Activated T-cell treated with anti-CD3 and anti-CD28 coated beads, Interleukin-2, amount 50 U/mL, for 1 hour (primary cell): Measurements from ENCODE around the gene C11orf91.
"Not testable (repeated sequence)": the region's sequence is repeated elsewhere in the genome, so short reads cannot be mapped to it uniquely, and the experiment has no call there.

Source experiments
- DNase-seq: peaks from one replicate; pipeline ENCODE4 v3.0.0-alpha.2; 2020

C11orf91 gene

DNA sequence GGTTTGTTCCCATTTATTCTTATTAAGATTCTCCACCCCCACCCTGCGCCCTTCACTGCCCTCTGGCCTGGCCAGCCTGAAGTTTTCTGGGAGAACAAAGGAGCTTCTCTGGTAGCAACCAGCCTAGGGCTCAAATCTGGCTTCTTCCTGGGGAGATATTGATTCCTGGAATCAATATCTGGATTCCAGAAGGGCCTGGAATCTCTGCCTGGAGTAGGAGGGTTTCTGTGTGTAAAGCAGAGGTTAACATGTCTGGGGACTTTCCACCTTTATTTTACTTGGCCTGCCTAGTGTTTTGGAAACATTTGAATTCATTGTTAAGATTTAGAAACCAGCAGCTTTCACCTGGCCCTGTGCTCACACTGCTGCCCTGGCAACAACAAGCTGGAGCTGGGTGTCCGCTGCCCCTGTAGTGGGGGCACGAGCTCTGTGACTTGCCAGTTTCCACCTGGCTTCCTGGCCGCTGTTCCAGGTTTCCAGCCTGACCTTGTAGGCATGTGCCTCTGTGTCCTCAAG is 5.5 kb downstream of the C11orf91 start:
- DNase-seq = no peak

DNA sequence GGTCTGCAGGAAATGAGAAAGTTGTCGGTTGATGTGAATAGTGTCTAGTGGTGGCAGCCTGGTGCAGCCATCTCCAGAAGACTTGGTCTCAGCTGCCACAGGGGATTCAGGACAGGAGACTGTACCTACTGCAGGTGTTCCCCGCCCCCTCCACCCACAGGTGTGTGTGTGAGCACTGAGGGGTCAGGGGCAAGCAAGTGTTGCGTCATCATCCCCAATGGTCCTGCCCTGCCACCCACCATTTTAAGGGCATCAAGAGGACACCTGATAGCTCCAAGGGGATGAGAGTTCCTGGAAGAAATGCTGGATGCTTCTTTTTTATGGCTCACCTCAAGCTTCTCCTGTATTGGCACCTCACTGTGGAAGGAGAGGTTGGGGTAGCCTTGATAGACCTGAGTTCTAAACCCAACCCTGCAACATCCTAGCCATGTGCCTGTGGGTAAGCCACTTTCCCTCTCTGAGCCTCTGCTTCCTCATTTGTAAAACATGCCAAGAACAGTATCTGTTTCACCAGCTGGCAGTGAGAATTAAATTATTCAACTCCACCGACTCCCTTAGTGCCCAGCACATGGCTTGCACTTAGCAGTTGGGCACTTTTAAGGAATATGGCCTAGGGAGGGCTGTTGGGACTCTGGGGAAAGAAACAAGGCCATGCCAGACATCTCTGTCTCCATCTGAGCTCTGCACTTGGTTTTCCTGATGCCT is 6.1 kb downstream of the C11orf91 start:
- DNase-seq = no peak

DNA sequence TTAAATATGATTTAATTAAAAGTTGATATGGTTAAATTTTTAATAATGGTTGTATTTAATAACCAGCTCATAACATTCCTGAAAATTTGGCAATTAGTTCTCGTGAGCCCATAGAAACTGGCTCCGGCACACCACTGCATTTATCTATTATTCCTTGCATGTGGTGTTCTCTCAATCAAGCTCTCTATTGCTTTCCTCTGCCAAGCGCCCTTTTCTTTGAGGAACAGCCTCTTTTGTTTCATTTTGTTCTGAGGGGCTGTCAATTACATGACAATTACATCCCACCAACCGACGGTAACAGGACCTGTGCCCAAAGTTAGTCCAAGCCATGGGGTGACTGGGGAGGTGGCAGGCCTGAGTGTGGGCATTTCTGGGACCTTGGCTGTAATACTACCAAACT is 8.1 kb downstream of the C11orf91 start:
- DNase-seq = no peak

DNA sequence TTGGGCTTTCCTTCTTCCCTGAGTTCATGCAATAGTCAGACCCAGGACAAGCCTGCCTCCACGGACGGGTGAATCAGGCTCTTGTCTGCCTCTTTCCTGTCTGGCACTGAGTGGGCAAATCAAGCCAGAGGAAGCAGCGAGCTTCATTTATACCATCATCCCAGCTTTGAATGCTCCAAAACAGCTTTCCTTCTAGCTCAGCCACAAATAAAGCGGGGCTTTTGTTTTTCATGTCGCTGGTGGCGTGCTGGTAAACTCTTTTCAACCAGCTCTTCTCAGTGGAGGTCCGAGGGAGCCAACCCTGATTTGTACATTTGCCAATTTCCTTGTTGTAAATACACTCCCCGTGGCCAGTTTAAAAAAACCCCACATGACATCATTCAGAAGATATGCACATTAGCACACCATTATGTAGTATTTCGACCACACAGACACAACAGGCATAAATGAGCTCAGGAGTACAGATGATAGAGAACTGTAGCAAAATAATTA is 8.6 kb downstream of the C11orf91 start:
- no peak for DNase-seq

DNA sequence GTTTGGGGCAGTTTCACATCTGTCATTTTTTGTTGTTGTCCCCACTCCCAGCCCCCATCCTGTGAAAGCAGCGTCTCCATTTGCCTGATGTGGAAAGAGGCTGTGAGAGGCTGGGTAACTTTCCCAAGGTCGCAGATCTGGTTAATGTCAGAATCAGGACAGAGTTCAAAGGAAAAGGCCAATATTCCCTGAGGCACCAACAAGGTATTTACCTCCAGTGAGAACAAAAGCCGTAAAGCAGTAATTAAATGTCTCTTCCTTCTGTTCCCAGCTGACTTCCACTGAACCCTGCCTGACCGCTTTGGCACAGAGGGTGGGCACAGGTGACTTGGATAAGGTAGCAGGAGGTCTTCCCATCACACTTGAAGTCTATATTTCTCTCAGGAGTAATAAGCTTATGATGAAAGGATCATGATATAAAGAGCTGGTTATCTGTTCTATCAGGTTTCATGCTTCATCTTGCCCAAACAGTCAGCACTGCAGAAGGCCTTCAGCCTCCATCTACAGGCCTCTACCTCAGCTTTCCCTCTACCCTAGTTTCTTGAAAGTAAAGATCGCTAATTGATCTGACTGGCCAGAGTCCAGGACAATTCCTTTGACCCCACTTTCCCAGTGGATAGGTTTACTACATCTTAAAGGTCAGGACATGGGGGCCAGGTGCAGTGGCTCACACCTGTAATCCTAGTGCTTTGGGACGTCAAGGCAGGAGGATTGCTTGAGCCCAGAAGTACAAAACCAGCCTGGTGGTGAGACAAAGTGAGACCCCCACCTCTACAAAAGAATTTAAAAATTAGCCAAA is 9.4 kb downstream of the C11orf91 start:
- no peak for DNase-seq

DNA sequence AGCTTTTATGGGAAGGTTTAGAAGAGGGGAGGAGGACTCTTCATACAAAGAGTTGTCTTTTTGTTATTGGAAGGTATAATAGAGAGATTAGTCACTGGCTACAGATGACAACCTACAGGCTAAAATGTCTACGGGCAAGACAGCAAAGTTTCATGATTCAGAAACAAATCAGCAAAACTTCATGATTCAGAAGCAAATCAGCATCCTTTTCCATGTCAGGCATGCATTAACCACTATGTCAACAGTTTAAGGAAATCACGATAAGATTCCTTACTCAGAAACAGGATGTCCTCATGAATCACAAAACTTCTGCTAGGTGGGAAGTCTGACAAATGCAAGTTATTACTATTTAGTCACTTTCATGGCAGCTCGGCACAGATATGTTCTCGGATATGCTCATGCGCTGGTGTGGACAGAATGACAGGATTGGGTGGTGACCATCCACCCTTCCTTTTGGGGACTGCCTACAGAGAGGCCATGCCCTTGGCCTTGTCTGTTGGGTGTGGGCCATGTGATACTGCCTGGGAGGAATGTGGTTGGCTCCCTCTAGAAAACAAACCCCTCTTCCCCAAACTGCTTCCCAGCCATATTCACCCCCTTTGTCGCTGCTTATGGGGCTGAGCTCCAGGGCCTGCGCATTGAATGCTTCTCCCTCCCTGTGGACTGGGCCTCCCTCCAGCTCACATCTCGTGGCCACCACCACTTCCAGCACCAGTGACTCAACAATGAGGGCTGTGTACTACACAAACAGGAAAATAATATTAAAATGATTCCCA is 10.1 kb downstream of the C11orf91 start:
- no peak for DNase-seq

DNA sequence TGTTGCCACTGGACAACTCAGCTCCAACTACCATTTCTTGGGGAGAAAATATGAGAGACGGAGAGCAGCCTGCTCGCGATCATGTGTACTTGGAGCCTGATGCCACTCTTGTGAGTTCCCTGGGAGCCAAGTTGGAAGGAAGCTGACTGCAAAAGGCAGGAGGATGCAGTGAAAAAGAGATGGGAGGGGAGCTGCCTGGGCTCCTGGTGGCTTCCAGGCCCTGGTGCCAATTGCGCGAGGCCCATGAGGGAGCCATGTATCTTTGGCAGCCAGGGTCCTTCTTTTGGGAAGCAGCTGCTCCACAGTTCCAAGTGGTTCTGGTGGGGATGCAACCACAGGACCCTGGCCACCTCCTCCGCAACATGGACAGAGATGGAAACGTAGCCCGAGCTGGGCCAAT is 11.1 kb downstream of the C11orf91 start:
- no peak for DNase-seq

DNA sequence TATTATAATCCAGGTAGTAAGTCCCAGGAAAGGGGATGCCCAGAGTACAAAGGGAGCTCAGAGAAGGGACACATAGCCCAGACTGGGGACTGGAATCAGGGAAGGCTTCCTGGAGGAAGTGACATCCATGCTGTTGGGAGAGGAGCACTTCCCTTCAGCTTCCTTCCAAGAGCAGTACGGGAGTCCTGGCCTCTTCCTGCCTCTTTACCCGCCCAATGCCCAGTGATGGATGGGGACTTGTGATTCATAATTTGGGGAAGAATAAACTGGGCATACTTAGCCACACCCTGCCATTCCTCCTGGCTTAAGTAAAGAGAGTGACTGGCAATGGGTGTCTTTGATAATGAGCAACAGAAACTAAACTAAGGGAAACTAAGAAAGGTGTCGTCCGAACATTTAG is 11.5 kb downstream of the C11orf91 start:
- DNase-seq = no peak

DNA sequence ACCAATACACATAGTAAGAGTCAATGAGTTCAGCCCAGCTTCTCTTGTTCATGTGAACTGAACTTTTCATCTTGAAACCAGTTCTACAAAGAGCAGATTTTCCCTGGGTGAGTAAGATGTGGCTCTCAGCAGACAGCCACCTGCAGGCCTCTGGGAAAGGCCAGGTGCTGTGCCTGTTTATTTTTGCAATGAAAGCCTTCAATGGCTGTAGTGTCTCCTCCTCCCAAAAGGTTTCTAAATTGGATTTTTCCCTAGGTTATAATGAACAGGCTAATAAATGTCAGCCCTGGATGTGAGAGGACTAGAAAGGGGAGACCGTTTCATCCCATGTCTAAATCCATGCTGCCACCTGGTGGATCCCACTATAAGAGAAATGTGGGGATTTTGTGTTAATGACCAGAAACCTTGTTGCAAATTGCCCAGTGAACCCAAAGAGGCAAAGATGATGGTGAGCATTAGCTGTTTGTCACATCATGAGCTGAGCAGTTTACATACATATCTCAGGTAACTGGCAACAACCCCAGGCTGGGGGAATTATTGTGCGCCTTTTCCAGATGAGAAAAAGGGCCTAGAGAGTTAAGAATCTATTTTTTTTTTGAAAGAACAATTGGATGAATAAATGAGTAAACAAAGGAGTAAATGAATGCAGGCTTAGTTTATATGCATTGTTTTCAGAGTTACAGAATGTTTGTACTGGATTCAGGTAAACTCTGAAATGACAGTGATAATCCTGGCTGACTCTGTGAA is 12.7 kb downstream of the C11orf91 start:
- no peak for DNase-seq

DNA sequence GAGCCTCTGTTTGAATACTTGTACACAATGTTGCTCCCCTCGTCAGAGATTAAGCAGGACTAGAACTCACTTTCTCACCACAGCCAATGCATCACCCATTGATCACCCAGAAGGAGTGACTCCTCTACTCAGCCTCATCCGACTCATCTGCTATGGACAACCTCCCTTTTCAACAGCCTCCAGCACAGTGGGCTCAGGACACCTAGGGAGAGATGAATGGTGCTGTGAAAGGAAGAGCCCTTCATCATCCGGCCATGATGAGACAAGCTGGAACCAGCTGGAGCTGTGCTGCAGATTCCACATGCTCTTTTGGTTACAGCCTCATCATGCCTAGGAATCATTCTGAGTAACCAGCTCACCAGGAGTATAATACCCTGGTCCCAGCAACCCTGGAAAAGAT is 15.5 kb downstream of the C11orf91 start:
- no peak for DNase-seq

DNA sequence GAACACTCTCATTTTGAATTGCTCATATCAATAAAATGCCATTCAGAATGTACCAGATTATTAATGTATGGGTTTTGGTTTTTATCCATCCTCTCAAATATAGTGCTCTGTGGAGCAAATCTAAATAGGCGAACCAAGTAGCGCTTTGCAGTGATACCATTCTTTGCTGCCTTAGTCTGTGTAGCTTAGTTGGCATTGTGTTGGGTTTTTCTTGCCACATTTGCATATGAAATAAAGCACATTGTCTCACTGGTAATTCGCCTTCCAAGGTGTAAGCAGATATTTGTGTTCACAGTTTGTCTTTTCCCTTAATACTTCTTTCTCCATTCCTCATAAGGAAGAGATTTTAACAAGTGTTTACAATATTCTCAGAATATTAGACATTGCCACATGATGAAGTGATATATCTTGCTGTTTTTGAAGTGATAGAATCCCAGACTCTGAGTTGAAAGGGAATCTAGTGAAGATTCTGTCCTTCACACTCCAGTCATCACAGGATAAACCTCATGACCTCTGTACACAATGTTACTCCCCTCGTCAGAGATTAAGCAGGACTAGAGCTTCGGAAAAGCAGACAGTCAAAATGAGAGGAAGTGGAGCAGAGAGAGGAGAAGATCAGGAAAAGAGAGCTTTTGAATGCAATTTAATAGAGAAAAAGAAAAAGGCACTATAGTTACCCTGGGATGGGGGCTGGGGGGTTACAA is 16.5 kb downstream of the C11orf91 start:
- DNase-seq = no peak

DNA sequence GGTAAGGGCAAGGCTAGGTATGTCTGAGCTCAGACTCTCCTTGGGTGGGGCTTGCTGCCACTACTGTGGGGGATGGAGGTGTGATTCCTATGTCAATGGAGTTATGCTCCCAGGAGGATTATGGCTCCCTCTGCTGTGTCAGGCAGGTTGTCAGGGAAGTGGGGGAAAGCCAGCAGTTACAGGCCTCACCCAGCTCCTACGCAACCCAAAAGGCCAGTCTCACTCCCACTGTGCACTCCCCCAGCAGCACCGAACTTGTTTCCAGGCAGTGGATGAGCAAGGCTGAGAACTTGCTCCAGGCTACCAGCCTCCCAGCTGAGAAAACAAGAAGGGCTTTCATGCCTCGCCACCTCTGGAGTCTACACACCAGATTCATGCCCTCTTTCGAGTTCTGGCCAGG is 18.2 kb downstream of the C11orf91 start:
- DNase-seq = no peak

DNA sequence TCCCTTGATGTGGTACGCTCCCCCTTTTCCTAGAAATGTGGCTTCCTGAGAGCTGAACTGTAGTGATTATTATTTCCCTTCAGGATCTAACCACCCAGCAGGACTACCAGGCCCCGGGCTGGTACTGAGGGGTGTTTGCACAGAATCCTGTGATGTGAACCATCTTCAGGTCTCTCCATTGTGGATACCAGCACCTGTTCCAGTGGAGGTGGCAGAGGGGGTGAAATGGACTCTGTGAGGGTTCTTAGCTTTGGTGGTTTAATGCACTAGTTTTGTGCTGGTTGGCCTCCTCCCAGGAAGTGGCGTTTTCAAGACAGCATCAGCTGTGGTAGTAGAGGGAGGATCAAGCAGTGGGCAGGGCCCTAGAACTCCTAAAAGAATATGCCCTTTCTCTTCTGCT is 18.6 kb downstream of the C11orf91 start:
- no peak for DNase-seq

DNA sequence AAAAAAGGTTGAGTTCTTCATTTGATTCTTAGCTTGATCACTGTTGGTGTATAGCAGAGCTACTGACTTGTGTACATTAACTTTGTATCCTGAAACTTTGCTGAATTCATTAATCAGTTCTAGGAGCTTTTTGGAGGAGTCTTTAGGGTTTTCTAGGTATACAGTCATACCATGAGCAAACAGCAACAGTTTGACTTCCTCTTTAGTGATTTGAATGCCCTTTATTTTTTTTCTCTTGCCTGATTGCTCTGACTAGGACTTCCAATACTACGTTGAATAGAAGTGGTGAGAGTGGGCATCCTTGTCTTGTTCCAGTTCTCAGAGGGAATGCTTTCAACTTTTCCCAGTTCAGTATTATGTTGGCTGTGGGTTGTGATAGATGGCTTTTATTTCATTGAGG is 22.0 kb downstream of the C11orf91 start:
- DNase-seq = not testable (repeated sequence)

DNA sequence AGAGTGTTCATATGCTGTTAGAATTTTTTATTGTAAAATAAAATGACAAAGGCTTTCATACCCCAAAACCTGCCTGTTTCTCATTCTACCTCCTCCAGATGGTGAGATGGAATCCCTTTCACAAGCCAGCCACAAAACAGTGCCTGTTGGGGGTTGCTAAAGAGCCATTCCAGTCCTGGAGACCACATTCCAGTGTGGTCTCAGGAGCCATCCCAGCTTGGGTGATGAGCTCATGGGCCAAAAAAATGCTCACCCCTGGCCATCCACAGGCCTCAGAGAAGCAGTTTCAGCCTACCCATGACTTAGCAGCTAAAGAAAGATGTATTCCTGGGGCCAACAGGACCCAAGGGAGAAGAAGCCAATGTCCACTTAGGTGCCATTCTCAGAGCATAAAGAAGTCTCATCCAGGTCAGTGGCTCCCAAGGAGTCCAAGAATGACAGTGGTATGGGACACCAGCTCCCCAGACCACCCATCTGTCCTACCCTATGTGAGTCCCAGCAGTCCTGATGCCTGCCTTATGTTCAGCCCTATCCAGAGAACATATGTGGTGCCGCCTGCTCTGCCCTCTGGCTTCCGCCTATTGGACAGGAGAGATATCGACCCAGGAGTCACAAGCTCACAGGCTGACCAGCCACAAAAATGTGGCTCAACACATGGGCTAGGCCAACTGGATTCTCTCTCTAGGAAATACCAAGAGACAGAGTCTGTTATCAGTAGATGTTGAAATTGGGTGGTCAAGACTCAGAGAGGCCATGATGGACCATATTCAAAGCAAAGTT is 26.4 kb downstream of the C11orf91 start:
- no peak for DNase-seq

DNA sequence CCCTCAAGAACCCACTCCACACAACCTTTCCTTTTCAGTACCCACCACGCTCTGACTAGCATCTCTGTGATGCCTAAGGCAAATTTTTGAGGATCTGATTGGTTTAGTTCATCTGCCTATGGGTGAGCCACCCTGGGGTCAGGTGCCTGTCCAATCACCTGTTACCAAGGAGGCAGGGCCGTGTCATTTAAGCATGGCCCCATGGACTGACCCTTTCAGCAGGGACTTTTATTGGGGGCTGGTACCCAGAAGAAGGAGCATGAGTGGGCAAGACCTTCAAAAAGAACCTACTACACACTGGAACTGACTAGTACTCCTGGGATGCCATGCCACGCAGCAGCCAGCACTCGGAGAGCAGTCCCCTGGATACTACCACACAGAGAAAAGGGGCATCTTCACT is 28.4 kb downstream of the C11orf91 start:
- DNase-seq = no peak

DNA sequence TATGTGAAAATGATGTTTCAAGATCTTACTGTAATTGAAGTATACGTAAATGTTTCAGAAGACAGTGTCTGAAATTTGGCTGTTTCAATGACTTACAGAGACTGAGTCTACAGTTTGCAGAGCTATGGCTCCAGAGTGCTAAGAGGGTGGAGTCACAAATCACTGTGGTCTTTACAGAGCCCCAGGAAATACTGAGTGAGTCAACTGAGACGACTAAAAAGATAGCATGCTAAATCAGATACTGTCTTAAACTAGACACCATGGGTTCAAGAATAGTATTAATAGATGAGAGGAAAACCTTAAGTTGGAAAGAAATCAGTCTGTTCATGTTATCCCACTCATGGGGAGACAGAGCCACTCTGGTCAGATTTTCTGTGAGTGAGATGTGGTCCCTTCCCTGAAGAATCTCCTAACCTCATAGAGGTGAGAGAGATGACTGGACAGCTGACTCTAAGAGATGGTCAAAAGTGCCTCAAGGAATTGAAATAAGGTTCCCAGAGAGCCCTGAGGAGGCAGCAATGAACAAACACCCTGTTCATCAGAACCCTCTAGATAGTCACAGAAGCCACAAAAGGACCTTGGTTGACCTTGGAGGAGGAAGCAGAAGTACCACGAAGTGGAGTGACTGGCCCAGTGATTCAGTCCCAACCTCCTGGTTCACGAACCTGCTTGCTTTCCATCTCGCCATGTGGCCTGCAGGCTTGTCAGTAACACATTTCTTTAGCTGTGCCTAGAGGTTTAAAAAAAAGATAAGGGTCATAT is 30.2 kb downstream of the C11orf91 start:
- DNase-seq = no peak

DNA sequence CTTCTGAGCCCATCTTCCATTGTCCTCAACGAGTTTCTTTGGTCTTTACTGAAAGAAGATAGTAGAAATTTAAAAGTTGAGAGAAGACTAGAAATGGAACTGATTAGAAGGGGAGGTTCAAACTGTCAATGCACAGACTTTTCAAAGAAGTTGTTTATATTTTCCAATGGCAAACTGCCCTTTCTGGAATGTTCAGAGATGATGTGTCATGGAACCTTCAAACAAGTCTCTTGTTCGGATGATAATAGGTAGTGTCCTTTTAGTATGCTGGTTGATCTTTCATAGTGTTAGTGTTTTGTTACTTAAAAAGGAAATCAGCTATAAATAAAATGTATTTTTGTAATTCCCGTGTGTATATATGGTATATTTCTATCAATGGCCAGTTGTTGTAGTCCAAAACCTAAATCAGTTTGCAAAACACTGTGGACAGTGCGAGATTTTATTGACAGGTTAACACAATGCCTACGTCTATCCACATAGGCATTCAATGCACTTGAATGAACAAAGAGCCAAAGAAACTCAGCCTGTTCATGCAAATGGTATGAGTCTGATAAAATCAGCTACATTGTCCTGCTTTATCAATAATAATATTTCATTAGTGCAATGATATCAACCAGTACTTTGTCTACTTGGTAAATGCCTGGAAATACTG is 30.9 kb downstream of the C11orf91 start:
- DNase-seq = no peak

DNA sequence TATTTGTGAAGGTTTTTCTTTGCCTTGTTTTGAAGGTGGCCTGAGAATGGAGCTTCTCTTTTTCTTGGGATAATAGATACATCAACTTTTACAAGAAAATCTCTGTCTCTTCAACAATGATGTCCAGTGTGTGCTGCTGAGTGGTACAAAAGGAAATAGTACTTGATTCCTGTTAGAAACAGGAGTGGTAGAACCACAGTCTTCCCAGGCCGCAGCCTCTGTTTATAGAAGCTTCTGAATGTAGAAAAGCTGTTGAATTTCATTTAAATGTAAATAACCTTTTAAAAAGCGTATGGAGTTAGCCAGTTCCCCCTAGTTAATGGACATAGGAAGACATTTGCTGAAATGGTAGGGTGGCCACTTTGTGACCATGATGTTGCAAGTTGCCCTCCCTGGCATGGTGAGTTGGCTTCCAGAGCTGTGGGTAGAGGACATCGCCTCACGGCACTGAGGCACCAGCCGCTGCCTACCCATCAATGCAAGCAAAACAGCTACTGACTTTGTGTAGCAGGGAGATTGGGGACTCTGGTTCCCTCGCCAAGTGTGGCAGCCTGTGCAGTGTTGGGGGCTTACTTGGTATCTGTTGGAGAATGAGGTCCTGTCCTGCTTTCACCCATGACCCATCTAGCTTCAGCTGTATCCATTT is 31.6 kb downstream of the C11orf91 start:
- DNase-seq = no peak
